Breast epithelium (tissue), 3 donors: ENCODE results near the gene PRDM16.

ENCODE experiments used
- POLR2AphosphoS5 ChIP-seq, 3 donors: sonication (generic); formaldehyde crosslinking; IDR thresholded peaks; one replicate each; pipeline ENCODE4 v1.6.1; 2017; ENCODE audit warnings: antibody characterized with exemption in 3 of 3
- TF ChIP-seq, protein P1 (sequence below), 3 donors: fragments of 450-650 bp; IDR thresholded peaks; one replicate each; pipeline ENCODE4 v1.5.1; 2016 to 2017; ENCODE audit warnings: antibody characterized with exemption in 3 of 3, mild to moderate bottlenecking in 3 of 3, moderate library complexity in 3 of 3

DNA sequence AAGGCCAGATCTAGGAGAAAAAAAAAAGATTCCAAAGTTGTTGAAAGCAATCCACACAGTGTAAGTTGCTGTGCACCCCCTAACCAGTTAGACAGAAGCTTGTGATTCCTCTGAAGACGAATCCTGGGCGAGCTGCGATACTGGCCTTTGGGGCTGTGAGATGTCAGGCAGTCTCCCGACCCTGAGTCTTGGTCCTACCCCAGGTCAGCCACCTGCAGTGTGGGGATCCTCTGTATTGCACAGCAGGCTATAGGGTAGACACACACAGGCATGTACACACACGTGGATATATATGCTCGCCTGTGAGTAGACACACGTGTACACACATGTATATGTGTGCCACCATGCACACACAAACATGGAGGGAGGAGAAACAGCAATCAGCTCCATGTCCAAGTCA is 34.8 kb upstream of the PRDM16 start:
- TF ChIP-seq, protein P1, sequence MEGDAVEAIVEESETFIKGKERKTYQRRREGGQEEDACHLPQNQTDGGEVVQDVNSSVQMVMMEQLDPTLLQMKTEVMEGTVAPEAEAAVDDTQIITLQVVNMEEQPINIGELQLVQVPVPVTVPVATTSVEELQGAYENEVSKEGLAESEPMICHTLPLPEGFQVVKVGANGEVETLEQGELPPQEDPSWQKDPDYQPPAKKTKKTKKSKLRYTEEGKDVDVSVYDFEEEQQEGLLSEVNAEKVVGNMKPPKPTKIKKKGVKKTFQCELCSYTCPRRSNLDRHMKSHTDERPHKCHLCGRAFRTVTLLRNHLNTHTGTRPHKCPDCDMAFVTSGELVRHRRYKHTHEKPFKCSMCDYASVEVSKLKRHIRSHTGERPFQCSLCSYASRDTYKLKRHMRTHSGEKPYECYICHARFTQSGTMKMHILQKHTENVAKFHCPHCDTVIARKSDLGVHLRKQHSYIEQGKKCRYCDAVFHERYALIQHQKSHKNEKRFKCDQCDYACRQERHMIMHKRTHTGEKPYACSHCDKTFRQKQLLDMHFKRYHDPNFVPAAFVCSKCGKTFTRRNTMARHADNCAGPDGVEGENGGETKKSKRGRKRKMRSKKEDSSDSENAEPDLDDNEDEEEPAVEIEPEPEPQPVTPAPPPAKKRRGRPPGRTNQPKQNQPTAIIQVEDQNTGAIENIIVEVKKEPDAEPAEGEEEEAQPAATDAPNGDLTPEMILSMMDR (IDR thresholded peaks at IDR 0.05), result no peak
- TF ChIP-seq POLR2AphosphoS5 (IDR thresholded peaks at IDR 0.05), result no peak
